ENCODE results near the gene PRKCB.

DNA sequence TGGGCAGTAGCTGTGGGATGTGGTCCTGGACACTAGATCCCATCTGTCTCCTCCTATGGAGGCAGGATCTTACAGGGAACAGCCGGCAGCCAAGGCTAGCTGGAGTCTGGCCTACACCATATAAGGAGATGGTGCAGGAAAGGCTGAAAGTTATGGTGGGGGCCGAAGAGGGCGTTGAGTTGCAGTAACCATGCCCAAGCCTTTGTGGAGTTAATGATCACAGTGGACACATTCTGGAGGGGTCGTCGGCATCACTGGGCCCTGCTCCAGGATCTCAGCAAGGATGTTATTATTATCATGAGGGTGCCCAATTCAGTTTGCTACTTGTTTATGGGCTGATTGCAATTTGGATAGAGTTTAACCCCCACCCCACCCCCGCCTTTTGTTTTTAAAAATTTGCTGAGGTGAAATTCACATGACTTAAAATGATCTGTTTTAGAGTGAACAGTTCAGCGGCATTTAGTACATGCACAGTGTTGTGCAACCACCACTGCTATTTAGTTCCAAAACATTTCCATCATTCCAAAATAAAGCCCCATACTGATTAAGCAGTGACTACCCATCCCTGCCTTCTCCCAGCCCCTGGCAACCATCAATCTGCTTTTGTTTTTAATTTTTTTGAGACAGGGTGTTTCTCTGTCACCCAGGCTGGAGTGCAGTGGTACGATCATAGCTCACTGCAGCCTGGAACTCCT lies 236.0 kb downstream of the PRKCB start:
- TF ChIP-seq, protein P1, sequence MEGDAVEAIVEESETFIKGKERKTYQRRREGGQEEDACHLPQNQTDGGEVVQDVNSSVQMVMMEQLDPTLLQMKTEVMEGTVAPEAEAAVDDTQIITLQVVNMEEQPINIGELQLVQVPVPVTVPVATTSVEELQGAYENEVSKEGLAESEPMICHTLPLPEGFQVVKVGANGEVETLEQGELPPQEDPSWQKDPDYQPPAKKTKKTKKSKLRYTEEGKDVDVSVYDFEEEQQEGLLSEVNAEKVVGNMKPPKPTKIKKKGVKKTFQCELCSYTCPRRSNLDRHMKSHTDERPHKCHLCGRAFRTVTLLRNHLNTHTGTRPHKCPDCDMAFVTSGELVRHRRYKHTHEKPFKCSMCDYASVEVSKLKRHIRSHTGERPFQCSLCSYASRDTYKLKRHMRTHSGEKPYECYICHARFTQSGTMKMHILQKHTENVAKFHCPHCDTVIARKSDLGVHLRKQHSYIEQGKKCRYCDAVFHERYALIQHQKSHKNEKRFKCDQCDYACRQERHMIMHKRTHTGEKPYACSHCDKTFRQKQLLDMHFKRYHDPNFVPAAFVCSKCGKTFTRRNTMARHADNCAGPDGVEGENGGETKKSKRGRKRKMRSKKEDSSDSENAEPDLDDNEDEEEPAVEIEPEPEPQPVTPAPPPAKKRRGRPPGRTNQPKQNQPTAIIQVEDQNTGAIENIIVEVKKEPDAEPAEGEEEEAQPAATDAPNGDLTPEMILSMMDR (IDR thresholded peaks at IDR 0.05 in 4 of 5, conservative IDR thresholded peaks at IDR 0.05 in 1 of 5), result no peak
- TF ChIP-seq POLR2A (IDR thresholded peaks at IDR 0.05), result no peak

Data from gastrocnemius medialis (tissue), 4 donors.